ENCODE measurements around the gene LAMTOR1.
A peak's percentile ranks its signal among the peaks of the same experiment; 100 is the strongest.

Gene LAMTOR1

GRCh38 chr11:72069787-72070251 is 33.3 kb downstream of the LAMTOR1 start:
- no peaks in the 10 kb centered on the region for H3K9me3 ChIP-seq (ENCODE audit: severe bottlenecking)
- peaks cover 58% of the 10 kb centered on the region for H3K36me3 ChIP-seq
- no peak for TF ChIP-seq CTCF (IDR thresholded peaks at IDR 0.05; ENCODE audit: low read depth, low read length)
- no peak overlapping the region for H3K27ac ChIP-seq
- H3K4me3 ChIP-seq (ENCODE audit: low read depth, low read length): no peak overlapping the region
- peak; percentile 28 for DNase-seq
- no peaks in the 10 kb centered on the region for H3K27me3 ChIP-seq (ENCODE audit: insufficient read depth, low read depth, severe bottlenecking)

GRCh38 chr11:72069200-72069599 is 33.9 kb downstream of the LAMTOR1 start:
- DNase-seq: no peak
- Histone ChIP-seq H3K27me3 (ENCODE audit: insufficient read depth, low read depth, severe bottlenecking) (no peaks in the 10 kb centered on the region), H3K27ac (no peak overlapping the region), H3K9me3 (ENCODE audit: severe bottlenecking) (no peaks in the 10 kb centered on the region), H3K36me3 (peaks cover 59% of the 10 kb centered on the region), H3K4me3 (ENCODE audit: low read depth, low read length) (no peak overlapping the region)
- TF ChIP-seq CTCF (IDR thresholded peaks at IDR 0.05; ENCODE audit: low read depth, low read length): no peak

GRCh38 chr11:72067676-72068075 is 35.4 kb downstream of the LAMTOR1 start:
- H3K27me3 ChIP-seq (ENCODE audit: insufficient read depth, low read depth, severe bottlenecking): no peaks in the 10 kb centered on the region
- no peak overlapping the region for H3K4me3 ChIP-seq (ENCODE audit: low read depth, low read length)
- no peak overlapping the region for H3K27ac ChIP-seq
- no peaks in the 10 kb centered on the region for H3K9me3 ChIP-seq (ENCODE audit: severe bottlenecking)
- DNase-seq: no peak
- peaks cover 69% of the 10 kb centered on the region for H3K36me3 ChIP-seq
- no peak for TF ChIP-seq CTCF (IDR thresholded peaks at IDR 0.05; ENCODE audit: low read depth, low read length)

- DNase-seq: no peak
- H3K9me3 ChIP-seq (ENCODE audit: severe bottlenecking): no peaks in the 10 kb centered on the region
- H3K36me3 ChIP-seq: peaks cover 70% of the 10 kb centered on the region
- H3K27ac ChIP-seq: no peak overlapping the region
- H3K4me3 ChIP-seq (ENCODE audit: low read depth, low read length): no peak overlapping the region
- no peaks in the 10 kb centered on the region for H3K27me3 ChIP-seq (ENCODE audit: insufficient read depth, low read depth, severe bottlenecking)
- TF ChIP-seq CTCF (IDR thresholded peaks at IDR 0.05; ENCODE audit: low read depth, low read length): no peak
Observed at GRCh38 chr11:72067266-72067665, 35.8 kb downstream of the LAMTOR1 start.

GRCh38 chr11:72066855-72067254 is 36.2 kb downstream of the LAMTOR1 start:
- DNase-seq: no peak
- TF ChIP-seq CTCF (IDR thresholded peaks at IDR 0.05; ENCODE audit: low read depth, low read length): no peak
- Histone ChIP-seq H3K27me3 (ENCODE audit: insufficient read depth, low read depth, severe bottlenecking) (no peaks in the 10 kb centered on the region), H3K27ac (no peak overlapping the region), H3K4me3 (ENCODE audit: low read depth, low read length) (no peak overlapping the region), H3K9me3 (ENCODE audit: severe bottlenecking) (no peaks in the 10 kb centered on the region), H3K36me3 (peaks cover 70% of the 10 kb centered on the region)

- TF ChIP-seq CTCF (IDR thresholded peaks at IDR 0.05; ENCODE audit: low read depth, low read length): no peak
Observed at GRCh38 chr11:72061739-72062396, 41.2 kb downstream of the LAMTOR1 start.

More at GRCh38 chr11:72061739-72062396, 41.2 kb downstream of the LAMTOR1 start:
- H3K27me3 ChIP-seq (ENCODE audit: insufficient read depth, low read depth, severe bottlenecking): no peaks in the 10 kb centered on the region
- H3K4me3 ChIP-seq (ENCODE audit: low read depth, low read length): no peak overlapping the region
- peaks cover 66% of the 10 kb centered on the region for H3K36me3 ChIP-seq
- no peak for DNase-seq
- H3K27ac ChIP-seq: no peak overlapping the region
- H3K9me3 ChIP-seq (ENCODE audit: severe bottlenecking): no peaks in the 10 kb centered on the region

All from WERI-Rb-1 (cell line).